Measurements from ENCODE around the gene P4HA1. TPM values are rescaled to one million over a fixed set of nuclear protein-coding genes. Genes with fewer than 3 reads are reported as not detected.
A peak's percentile ranks its signal among the peaks of the same experiment; 100 is the strongest.

P4HA1 gene
- total RNA-seq, 4 donors from 2014 or later = 23.3 to 36.2 (median 30.4) TPM

GRCh38 chr10:73106301-73106700 lies 9.6 kb upstream of the P4HA1 start:
- Histone ChIP-seq H3K4me1 (peaks cover 0 to 9% (median 0%) of the 10 kb centered on the region in 3 donors), H3K9me3 (no peaks in the 10 kb centered on the region), H3K36me3 (no peaks in the 10 kb centered on the region), H3K27ac (no peak overlapping the region), H3K27me3 (no peaks in the 10 kb centered on the region), H3K4me3 (no peak overlapping the region)
- 92 to 93% methylated on average over 3 of the region's 3 CpGs for WGBS, 2 donors (ENCODE audit: low coverage in 1 of 2)
- ATAC-seq = no peak
- TF ChIP-seq POLR2A (IDR thresholded peaks at IDR 0.05) (no peak), EP300 (IDR thresholded peaks at IDR 0.05) (no peak), CTCF (IDR thresholded peaks at IDR 0.05) (no peak), POLR2AphosphoS5 (IDR thresholded peaks at IDR 0.05) (no peak)

GRCh38 chr10:73099141-73099540 lies 2.5 kb upstream of the P4HA1 start:
- peaks cover 0 to 17% (median 8%) of the 10 kb centered on the region in 3 donors for H3K4me1 ChIP-seq
- no peaks in the 10 kb centered on the region for H3K9me3 ChIP-seq
- WGBS, 2 donors (ENCODE audit: low coverage in 1 of 2) = 80 to 83% methylated on average over 1 of the region's 1 CpG
- no peak overlapping the region for H3K27ac ChIP-seq
- no peaks in the 10 kb centered on the region for H3K36me3 ChIP-seq
- no peak overlapping the region for H3K4me3 ChIP-seq
- H3K27me3 ChIP-seq = no peaks in the 10 kb centered on the region
- TF ChIP-seq EP300 (IDR thresholded peaks at IDR 0.05) (no peak), CTCF (IDR thresholded peaks at IDR 0.05) (no peak), POLR2AphosphoS5 (IDR thresholded peaks at IDR 0.05) (no peak), POLR2A (IDR thresholded peaks at IDR 0.05) (no peak)
- ATAC-seq = no peak

- H3K9me3 ChIP-seq = no peaks in the 10 kb centered on the region
- H3K27me3 ChIP-seq = no peaks in the 10 kb centered on the region
Measured at GRCh38 chr10:73097305-73097670, 622 bp upstream of the P4HA1 start.

GRCh38 chr10:73096041-73096448 lies 621 bp downstream of the P4HA1 start:
- Histone ChIP-seq H3K9me3 (no peaks in the 10 kb centered on the region), H3K27ac (peak overlapping the region; percentile 81 to 98 (median 98)), H3K36me3 (no peaks in the 10 kb centered on the region), H3K27me3 (no peaks in the 10 kb centered on the region), H3K4me3 (peak overlapping the region; percentile 66 to 88), H3K4me1 (peaks cover 0 to 43% (median 10%) of the 10 kb centered on the region in 3 donors)
- WGBS, 2 donors (ENCODE audit: low coverage in 1 of 2) = 0 to 1% methylated on average over 4 to 19 of the region's 29 CpGs
- TF ChIP-seq POLR2A (IDR thresholded peaks at IDR 0.05) (peak; percentile 53 to 54), POLR2AphosphoS5 (IDR thresholded peaks at IDR 0.05) (peak; percentile 57), EP300 (IDR thresholded peaks at IDR 0.05) (no peak), CTCF (IDR thresholded peaks at IDR 0.05) (no peak)
- ATAC-seq = peak; percentile 28

More at GRCh38 chr10:73097305-73097670, 622 bp upstream of the P4HA1 start:
- Histone ChIP-seq H3K4me3 (peak overlapping the region; percentile 66 to 88), H3K4me1 (peaks cover 0 to 34% (median 10%) of the 10 kb centered on the region in 3 donors), H3K27ac (peak overlapping the region; percentile 81 to 98 (median 98)), H3K36me3 (no peaks in the 10 kb centered on the region)
- ATAC-seq = no peak
- TF ChIP-seq CTCF (IDR thresholded peaks at IDR 0.05) (no peak), EP300 (IDR thresholded peaks at IDR 0.05) (no peak), POLR2AphosphoS5 (IDR thresholded peaks at IDR 0.05) (no peak), POLR2A (IDR thresholded peaks at IDR 0.05) (no peak)
- 13 to 22% methylated on average over 4 of the region's 4 CpGs for WGBS, 2 donors (ENCODE audit: low coverage in 1 of 2)

- ATAC-seq = no peak
- peaks cover 0 to 43% (median 10%) of the 10 kb centered on the region in 3 donors for H3K4me1 ChIP-seq
Measured at GRCh38 chr10:73095481-73096021, 1.1 kb downstream of the P4HA1 start.

More at GRCh38 chr10:73095481-73096021, 1.1 kb downstream of the P4HA1 start:
- WGBS, 2 donors (ENCODE audit: low coverage in 1 of 2) = 0 to 1% methylated on average over 13 to 14 of the region's 14 CpGs
- peak overlapping the region; percentile 66 to 88 for H3K4me3 ChIP-seq
- H3K9me3 ChIP-seq = no peaks in the 10 kb centered on the region
- no peaks in the 10 kb centered on the region for H3K27me3 ChIP-seq
- H3K36me3 ChIP-seq = no peaks in the 10 kb centered on the region
- peak overlapping the region; percentile 81 to 98 (median 98) for H3K27ac ChIP-seq
- TF ChIP-seq POLR2AphosphoS5 (IDR thresholded peaks at IDR 0.05) (peak; percentile 30), POLR2A (IDR thresholded peaks at IDR 0.05) (no peak)
